ENCODE measurements around the gene ZDHHC13.

Gene ZDHHC13

DNA sequence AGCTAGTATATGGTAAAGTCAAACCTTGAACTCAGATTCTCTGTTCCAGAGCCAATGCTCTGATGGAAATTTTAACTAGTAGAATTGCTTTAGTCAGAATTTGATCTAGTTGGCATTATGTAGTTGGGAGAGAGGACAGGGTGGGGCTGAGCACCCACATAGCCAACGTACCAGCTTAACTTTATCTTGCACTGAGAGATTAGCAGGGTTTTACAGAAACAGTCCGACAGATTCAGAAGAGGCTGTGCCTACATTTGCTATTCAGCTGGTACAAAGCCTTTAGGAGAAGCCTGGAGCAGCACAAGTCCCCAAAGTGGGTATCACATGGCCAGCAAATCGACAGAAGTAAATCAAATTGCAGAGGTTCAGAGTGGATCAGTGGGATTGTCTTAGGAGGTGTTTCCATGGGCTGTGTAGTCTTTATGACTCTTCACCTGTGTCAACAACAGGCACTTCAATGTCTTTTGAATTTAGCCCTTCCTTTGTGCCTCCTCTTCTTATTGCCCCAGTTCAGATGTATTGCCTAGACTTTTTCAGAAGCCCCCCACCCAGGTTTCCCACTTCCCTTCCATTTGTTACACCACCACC, 92.1 kb downstream of the ZDHHC13 start:
- no peak for DNase-seq

- DNase-seq = no peak
Observed at GRCh38 chr11:19209617-19210370, 92.8 kb downstream of the ZDHHC13 start.

GRCh38 chr11:19216021-19216420, 99.1 kb downstream of the ZDHHC13 start:
- DNase-seq = no peak

DNA sequence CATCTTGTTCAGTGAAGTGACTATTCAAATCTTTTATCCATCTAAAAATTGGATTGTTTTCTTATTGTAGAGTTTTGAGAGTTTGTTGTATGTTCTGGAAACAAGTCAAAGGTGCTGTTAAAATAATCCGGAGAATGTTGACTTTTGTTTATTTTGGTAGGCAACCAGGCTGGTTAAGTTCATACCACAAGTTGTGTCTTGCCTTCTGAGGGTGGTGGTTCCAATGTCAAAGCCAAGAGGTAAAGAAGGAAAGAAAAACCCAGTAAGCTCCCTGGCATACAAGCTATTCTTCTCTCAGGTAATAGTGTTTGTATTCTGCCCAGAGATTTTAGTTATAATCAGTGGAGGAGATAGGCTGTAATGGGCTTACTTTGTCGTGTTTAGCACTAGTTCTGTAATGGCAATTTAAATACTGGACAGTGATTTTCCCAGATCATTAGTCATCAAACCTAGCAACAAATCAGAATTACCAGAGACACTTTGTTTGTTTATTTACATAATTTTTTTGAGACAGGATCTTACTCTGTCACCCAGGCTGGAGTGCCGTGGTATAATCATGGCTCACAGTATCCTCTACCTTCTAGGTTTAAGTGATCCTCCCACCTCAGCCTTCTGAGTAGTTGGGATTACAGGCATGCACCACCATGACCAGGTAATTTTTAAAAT, 99.9 kb downstream of the ZDHHC13 start:
- no peak for DNase-seq

DNA sequence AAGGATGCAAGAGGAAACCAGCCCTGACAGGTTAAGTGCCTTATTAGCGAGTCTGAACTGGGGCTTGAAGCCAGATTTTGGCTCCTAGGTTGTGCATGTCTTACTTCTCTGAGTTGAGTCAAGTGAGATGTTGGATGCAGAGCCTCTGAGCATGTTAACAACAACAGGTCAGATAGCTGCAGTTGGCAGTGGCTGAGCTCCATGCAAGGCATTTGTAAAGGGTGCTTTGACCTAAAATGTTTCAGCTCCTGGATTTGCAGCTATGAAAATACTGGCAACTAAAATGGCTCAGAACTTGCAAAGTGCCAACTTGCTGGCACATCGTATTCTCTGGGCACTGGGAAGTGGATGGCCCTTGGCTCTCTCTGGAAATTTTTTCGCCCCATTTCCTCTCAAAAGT, 101.2 kb downstream of the ZDHHC13 start:
- no peak for DNase-seq

- no peak for DNase-seq
Observed at GRCh38 chr11:19218786-19219460, 102.0 kb downstream of the ZDHHC13 start.

- DNase-seq = no peak
Observed at GRCh38 chr11:19220903-19221724, 104.1 kb downstream of the ZDHHC13 start.

DNA sequence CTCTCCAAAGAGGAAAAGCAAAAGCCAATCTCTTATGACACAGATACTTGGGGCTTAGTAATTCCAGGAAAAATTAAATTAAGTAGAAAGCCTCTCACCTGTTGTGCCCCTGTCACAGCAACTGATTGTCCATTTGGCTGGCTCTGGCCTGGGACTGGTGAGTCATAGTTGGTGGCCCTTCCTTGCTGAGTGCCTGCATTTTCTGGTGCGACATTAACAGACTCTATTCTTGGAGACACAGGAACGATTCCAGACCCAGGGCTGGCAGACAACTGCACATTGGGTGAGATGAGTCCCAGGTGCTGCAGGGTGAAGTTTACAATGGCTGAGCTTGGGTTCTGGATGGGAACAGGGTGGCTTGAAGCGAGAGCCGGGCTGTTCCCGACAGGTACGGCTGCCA, 108.2 kb downstream of the ZDHHC13 start:
- DNase-seq = no peak

DNA sequence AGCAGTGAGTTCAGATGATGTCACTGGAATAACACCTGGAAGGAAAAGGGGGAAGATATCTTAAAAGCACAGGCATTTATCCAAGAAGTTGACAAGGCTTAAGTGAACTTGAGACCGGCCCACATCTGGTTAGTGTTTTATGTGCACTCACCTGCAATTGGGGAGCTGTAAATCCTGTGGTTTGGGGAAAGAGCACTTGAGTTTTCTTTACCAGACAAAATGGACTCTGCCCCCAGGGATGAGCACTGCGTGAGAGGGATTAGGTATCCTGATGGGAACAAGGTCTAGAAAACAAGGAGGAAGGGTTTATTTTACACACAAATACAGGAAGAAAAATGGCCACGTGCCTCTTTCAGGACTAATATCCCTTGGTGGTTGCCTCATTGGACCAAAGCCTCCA, 108.6 kb downstream of the ZDHHC13 start:
- DNase-seq = no peak
